Esophagus squamous epithelium (tissue), 4 donors: Measurements from ENCODE around the gene DCAF8.

Experiments used
- CTCF ChIP-seq, 6 experiments: fragments of 450-650 bp in 4 of 6; fragments of 200-600 bp in 2 of 6; sonication (generic) in 2 of 6; IDR thresholded peaks; one replicate each; pipeline ENCODE4 v1.5.1; 2016 to 2019; ENCODE audit warnings: antibody characterized with exemption in 6 of 6, mild to moderate bottlenecking in 4 of 6, moderate library complexity in 4 of 6
- POLR2A ChIP-seq, 4 donors: fragments of 450-650 bp; IDR thresholded peaks; one replicate each; pipeline ENCODE4 v1.6.1; 2017; ENCODE audit warnings: antibody characterized with exemption in 4 of 4, mild to moderate bottlenecking in 4 of 4, moderate library complexity in 3 of 4

GRCh38 chr1:160309571-160309970 is 47.2 kb upstream of the DCAF8 start:
- TF ChIP-seq CTCF (IDR thresholded peaks at IDR 0.05) = no peak
- TF ChIP-seq POLR2A (IDR thresholded peaks at IDR 0.05) = no peak
